HCT116 (cell line): ENCODE data around the gene SLC8A2. TPM values are rescaled to one million over a fixed set of nuclear protein-coding genes. Genes with fewer than 3 reads are reported as not detected.
A peak's percentile ranks its signal among the peaks of the same experiment; 100 is the strongest.

ENCODE experiments used
- ATAC-seq: fragments of 200-7000 bp; cut with Tn5 transposase; 2 replicates; pipeline ENCODE4 v1.9.1; 2020; ENCODE audit warnings: mild to moderate bottlenecking, moderate library complexity
- BruUV-seq: library from RNA; stranded (reverse); fragments of 400-500 nt; replicated peaks from 2 replicates; lab custom pipeline; 2021; lab: Mats Ljungman, UMichigan
- CTCF ChIA-PET: fragments of 300-600 bp; sonication (Branson Sonifier 250); formaldehyde crosslinking; loops from one replicate; lab custom pipeline; 2021; ENCODE audit warnings: antibody characterized with exemption; lab: Charles Lee
- POLR2A ChIA-PET: fragments of 300-600, 350-600 bp; sonication (Branson Sonifier 250); formaldehyde crosslinking; loops from one replicate; lab custom pipeline; 2021; ENCODE audit warnings: antibody characterized with exemption; lab: Charles Lee
- RAD21 ChIA-PET, 2 experiments: fragments of 300-600 bp; sonication (Branson Sonifier 250); formaldehyde crosslinking; loops; one replicate each; lab custom pipeline; 2023; ENCODE audit warnings: low total read pairs in 2 of 2; ENCODE audit not compliant: uncharacterized antibody in 2 of 2, unreplicated experiment in 2 of 2, low non-redundant PET in 1 of 2; lab: Charles Lee
- DNase-seq: peaks from one replicate; pipeline ENCODE4 v3.0.0-alpha.2; 2010; ENCODE audit warnings: low read depth, low spot score
- H2AFZ ChIP-seq: fragments of 200-600 bp; shearing (Covaris generic), sonication (generic); 2 replicates; pipeline ENCODE4 v1.6.1; 2017; ENCODE audit warnings: low read depth, mixed run types, mixed read lengths, antibody characterized with exemption, low read length; ENCODE audit not compliant: poor library complexity, severe bottlenecking
- H3K27ac ChIP-seq: 2 replicates; pipeline ENCODE4 v1.5.1; 2012; ENCODE audit warnings: low read depth, low read length
- H3K27me3 ChIP-seq: fragments of 200-600 bp; sonication (generic); 2 replicates; pipeline ENCODE4 v1.6.1; 2016; ENCODE audit warnings: mixed run types, low read length, mixed read lengths; ENCODE audit not compliant: insufficient read depth
- H3K36me3 ChIP-seq, 2 experiments: fragments of 200-500 bp in 1 of 2; fragments of 200-600 bp in 1 of 2; sonication (Bioruptor generic) in 1 of 2; sonication (generic) in 1 of 2; 2 replicates each; pipeline versions ENCODE4 v1.5.1 to v1.6.1; 2014 to 2016; ENCODE audit warnings: low read length in 2 of 2, inconsistent platforms in 1 of 2, mixed read lengths in 1 of 2, mixed run types in 1 of 2; ENCODE audit not compliant: insufficient read depth in 2 of 2, control insufficient read depth in 1 of 2
- H3K4me1 ChIP-seq, 2 experiments: fragments of 200-600 bp in 1 of 2; sonication (generic) in 1 of 2; 2 replicates each; pipeline versions ENCODE4 v1.5.1 to v1.6.1; 2012 to 2017; ENCODE audit warnings: low read length in 2 of 2, inconsistent platforms in 1 of 2, mild to moderate bottlenecking in 1 of 2, mixed read lengths in 1 of 2, mixed run types in 1 of 2, moderate library complexity in 1 of 2; ENCODE audit not compliant: insufficient read depth in 2 of 2, control insufficient read depth in 1 of 2
- H3K4me2 ChIP-seq: fragments of 200-600 bp; sonication (generic); 2 replicates; pipeline ENCODE4 v1.6.1; 2017; ENCODE audit warnings: mixed run types, low read length, mixed read lengths
- H3K4me3 ChIP-seq, 2 experiments: fragments of 200-600 bp in 1 of 2; sonication (generic) in 1 of 2; replicated peaks in 1 of 2; 2 replicates each; pipeline ENCODE4 v1.5.1; 2011 to 2016; ENCODE audit warnings: low read length in 2 of 2, control low read depth in 1 of 2, low read depth in 1 of 2, mild to moderate bottlenecking in 1 of 2, mixed read lengths in 1 of 2, mixed run types in 1 of 2
- H3K79me2 ChIP-seq: fragments of 200-600 bp; sonication (generic); 2 replicates; pipeline ENCODE4 v1.6.1; 2017; ENCODE audit warnings: mild to moderate bottlenecking, mixed run types, low read length, moderate library complexity, mixed read lengths; ENCODE audit not compliant: insufficient read depth
- H3K9ac ChIP-seq: fragments of 200-600 bp; sonication (generic); 2 replicates; pipeline ENCODE4 v1.6.1; 2016; ENCODE audit warnings: low read length, mixed read lengths
- H3K9me2 ChIP-seq: fragments of 200-600 bp; sonication (generic), shearing (Covaris generic); 2 replicates; pipeline ENCODE4 v1.6.1; 2017; ENCODE audit warnings: mixed run types, mild to moderate bottlenecking, moderate library complexity; ENCODE audit not compliant: insufficient read depth
- H3K9me3 ChIP-seq, 2 experiments: fragments of 200-500 bp in 1 of 2; fragments of 200-600 bp in 1 of 2; sonication (Bioruptor generic) in 1 of 2; sonication (generic) in 1 of 2; 2 replicates each; pipeline ENCODE4 v1.6.1; 2014 to 2017; ENCODE audit warnings: low read length in 2 of 2, mixed read lengths in 2 of 2, inconsistent platforms in 1 of 2, low read depth in 1 of 2, mild to moderate bottlenecking in 1 of 2, mixed run types in 1 of 2, moderate library complexity in 1 of 2; ENCODE audit not compliant: control insufficient read depth in 1 of 2, insufficient read depth in 1 of 2
- H4K20me1 ChIP-seq: fragments of 200-600 bp; sonication (generic), shearing (Covaris generic); 2 replicates; pipeline ENCODE4 v1.6.1; 2017; ENCODE audit warnings: mixed run types, mild to moderate bottlenecking, moderate library complexity; ENCODE audit not compliant: insufficient read depth
- CEBPB ChIP-seq: IDR thresholded peaks from 2 replicates; pipeline ENCODE4 v1.6.1; 2012; ENCODE audit warnings: low read depth
- EGR1 ChIP-seq: IDR thresholded peaks from 2 replicates; pipeline ENCODE4 v1.6.1; 2012; ENCODE audit warnings: low read depth
- ELF1 ChIP-seq: IDR thresholded peaks from 2 replicates; pipeline ENCODE4 v1.6.1; 2012; ENCODE audit warnings: low read depth, borderline replicate concordance
- FOSL1 ChIP-seq: IDR thresholded peaks from 2 replicates; pipeline ENCODE4 v1.6.1; 2012; ENCODE audit warnings: low read depth
- JUND ChIP-seq: IDR thresholded peaks from 2 replicates; pipeline ENCODE4 v1.6.1; 2012
- POLR2A ChIP-seq: IDR thresholded peaks from 2 replicates; pipeline ENCODE4 v1.7.0; 2011; ENCODE audit warnings: borderline replicate concordance; ENCODE audit not compliant: insufficient read depth, insufficient read length; ENCODE audit errors: extremely low read depth
- SP1 ChIP-seq: IDR thresholded peaks from 2 replicates; pipeline ENCODE4 v1.6.1; 2012; ENCODE audit warnings: low read depth
- SRF ChIP-seq: IDR thresholded peaks from 2 replicates; pipeline ENCODE4 v1.6.1; 2012; ENCODE audit warnings: low read depth
- TCF7L2 ChIP-seq: IDR thresholded peaks from 2 replicates; pipeline ENCODE4 v1.7.0; 2011; ENCODE audit warnings: borderline replicate concordance, inconsistent platforms; ENCODE audit not compliant: insufficient read depth, insufficient read length; ENCODE audit errors: extremely low read depth
- ZNF274 ChIP-seq: fragments of 200-500 bp; sonication (Bioruptor generic); IDR thresholded peaks from 2 replicates; pipeline ENCODE4 v1.6.1; 2014; ENCODE audit warnings: mild to moderate bottlenecking, low read depth, low read length, inconsistent platforms
- intact Hi-C: fragments of 100-400 bp; cut with micrococcal nuclease; formaldehyde crosslinking; loops from 2 replicates; pipeline ENCODE4 v1.10.0; 2022
- total RNA-seq: library from RNA; stranded (reverse); gene quantifications from one replicate; pipeline ENCODE4 v1.2.1, GENCODE V29; 2021; ENCODE audit not compliant: unreplicated experiment
- TF ChIP-seq, protein P1 (sequence below): IDR thresholded peaks from 2 replicates; pipeline ENCODE4 v1.6.1; 2012
- TF ChIP-seq, protein P2 (sequence below): IDR thresholded peaks from 2 replicates; pipeline ENCODE4 v1.6.1; 2012; ENCODE audit warnings: low read depth

Gene SLC8A2
- total RNA-seq, 1 experiment from 2014 or later, result 0.98 TPM

DNA sequence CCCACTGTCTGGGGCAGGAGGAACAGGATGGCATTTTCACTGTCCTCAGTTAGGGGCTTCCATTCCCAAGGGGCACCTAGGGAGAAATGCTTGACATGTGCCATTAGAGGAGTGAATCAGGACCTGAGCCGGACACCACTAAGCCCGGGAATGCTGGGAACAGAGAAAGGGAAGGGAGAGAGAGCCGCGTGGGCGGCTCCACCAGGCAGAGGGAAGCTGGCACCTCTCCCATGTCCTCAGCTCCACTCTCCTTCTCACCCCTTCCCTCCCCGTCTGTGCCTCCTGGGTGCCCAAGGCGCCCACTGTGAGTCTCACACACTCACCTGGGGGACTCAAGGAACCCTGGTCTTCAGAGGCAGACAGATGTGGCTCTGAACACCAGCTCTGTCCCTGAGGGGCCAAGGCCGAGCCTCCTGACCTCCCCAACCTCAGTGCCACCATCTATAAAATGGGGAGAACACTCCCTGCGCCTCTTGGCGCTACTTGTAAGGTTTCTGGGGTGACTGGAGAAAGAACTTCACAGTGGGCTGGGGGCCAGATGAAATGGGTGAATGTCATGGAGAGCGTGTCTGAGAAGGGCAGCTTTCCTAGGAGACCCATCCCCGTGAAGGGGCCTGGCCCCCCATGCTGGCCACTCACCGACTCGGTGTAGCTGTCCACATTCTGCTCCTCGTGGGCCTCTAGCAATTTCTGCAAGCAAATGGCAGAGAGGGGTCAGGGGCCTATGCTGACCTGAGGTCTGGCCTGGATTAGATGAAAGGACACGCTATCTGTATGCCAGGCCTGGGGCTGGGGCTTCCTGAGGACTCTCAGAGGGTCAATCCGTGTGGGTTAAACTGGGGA, 17.6 kb upstream of the SLC8A2 start:
- no TSS peak for BruUV-seq
- ATAC-seq (no peak), DNase-seq (no peak)
- Histone ChIP-seq H3K27ac (no peak overlapping the region), H3K79me2 (no peaks in the 10 kb centered on the region), H3K4me3 (no peak overlapping the region), H2AFZ (no peak overlapping the region), H3K36me3 (peaks cover 2 to 5% of the 10 kb centered on the region in 2 experiments; a peak in 1 of 4 replicates), H3K9ac (no peak overlapping the region), H3K9me3 (no peaks in the 10 kb centered on the region), H3K9me2 (no peaks in the 10 kb centered on the region), H4K20me1 (no peaks in the 10 kb centered on the region), H3K4me2 (no peak overlapping the region), H3K4me1 (peaks cover 6 to 13% of the 10 kb centered on the region in 2 experiments; a peak in 2 of 4 replicates), H3K27me3 (no peaks in the 10 kb centered on the region)
- POLR2A ChIA-PET, result no interaction called here
- intact Hi-C loops, result no loop called here
- RAD21 ChIA-PET, result no interaction called here
- no peak for TF ChIP-seq SRF
- TF ChIP-seq, protein P1, sequence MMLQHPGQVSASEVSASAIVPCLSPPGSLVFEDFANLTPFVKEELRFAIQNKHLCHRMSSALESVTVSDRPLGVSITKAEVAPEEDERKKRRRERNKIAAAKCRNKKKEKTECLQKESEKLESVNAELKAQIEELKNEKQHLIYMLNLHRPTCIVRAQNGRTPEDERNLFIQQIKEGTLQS, result no peak
- CTCF ChIA-PET, result no interaction called here

DNA sequence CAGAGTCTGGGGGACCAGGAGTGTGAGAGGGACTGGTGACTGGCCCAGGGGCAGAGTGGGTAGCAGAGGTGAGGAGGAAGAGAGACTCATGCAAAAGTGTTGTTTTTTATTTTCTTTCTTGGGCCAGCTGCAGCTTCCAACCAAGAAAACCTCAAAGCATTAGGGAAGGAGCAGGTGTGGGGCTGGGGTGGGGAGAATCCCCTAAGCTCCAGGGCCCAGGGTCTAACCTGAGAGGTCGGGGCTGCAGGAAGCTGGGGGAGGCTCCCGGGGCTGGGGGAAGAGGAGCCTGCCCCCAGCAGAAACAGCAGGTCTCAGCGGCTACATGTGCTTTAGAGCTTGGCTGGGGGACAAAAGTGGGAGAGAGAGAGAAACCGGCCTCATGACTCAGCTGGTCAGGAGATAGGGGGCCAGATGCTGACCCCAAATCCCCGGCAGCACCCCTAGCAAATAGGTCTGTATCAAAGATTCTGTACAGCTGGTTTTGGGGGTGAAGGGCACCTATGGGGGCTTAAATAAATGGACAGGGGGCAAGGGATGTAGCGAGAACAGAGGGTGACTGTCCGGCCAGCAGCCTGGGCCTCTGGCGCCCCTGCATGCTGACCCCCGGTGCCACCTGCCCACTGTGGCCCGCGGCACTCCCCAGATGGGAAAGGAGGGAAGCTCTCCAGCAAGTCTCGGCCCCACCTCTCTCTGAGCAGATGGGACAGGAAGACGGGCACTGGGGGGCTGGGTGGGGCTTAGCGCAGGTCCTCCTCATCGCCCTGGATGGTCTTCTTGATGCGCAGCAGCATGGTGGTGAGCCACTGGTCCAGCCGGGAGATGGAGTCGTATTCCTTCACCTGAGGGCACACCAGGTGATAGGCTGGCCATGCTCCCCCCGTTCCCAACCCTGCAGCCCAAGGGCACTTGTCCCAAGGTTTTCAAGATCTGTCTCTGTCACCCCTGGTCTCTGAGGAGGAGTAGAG, 16.1 kb upstream of the SLC8A2 start:
- ATAC-seq (no peak), DNase-seq (no peak)
- CTCF ChIA-PET, result no interaction called here
- no peak overlapping the region for H3K4me3 ChIP-seq
- H3K36me3 ChIP-seq, result peaks cover 2 to 5% of the 10 kb centered on the region in 2 experiments; a peak in 1 of 4 replicates
- H3K27me3 ChIP-seq, result no peaks in the 10 kb centered on the region
- POLR2A ChIA-PET, result no interaction called here
- H3K4me2 ChIP-seq, result no peak overlapping the region
- H3K9ac ChIP-seq, result no peak overlapping the region
- intact Hi-C loops, result no loop called here
- H3K4me1 ChIP-seq, result peaks cover 6 to 21% of the 10 kb centered on the region in 2 experiments; a peak in 2 of 4 replicates
- H3K9me2 ChIP-seq, result no peaks in the 10 kb centered on the region
- no peaks in the 10 kb centered on the region for H4K20me1 ChIP-seq
- no peak overlapping the region for H3K27ac ChIP-seq
- no peak overlapping the region for H2AFZ ChIP-seq
- H3K9me3 ChIP-seq, result no peaks in the 10 kb centered on the region
- TSS peak; percentile 23 for BruUV-seq
- RAD21 ChIA-PET, result no interaction called here
- H3K79me2 ChIP-seq, result no peaks in the 10 kb centered on the region
- no peak for TF ChIP-seq CEBPB
- TF ChIP-seq FOSL1, result no peak
- TF ChIP-seq ELF1, result no peak
- no peak for TF ChIP-seq TCF7L2
- no peak for TF ChIP-seq JUND
- TF ChIP-seq, protein P2, sequence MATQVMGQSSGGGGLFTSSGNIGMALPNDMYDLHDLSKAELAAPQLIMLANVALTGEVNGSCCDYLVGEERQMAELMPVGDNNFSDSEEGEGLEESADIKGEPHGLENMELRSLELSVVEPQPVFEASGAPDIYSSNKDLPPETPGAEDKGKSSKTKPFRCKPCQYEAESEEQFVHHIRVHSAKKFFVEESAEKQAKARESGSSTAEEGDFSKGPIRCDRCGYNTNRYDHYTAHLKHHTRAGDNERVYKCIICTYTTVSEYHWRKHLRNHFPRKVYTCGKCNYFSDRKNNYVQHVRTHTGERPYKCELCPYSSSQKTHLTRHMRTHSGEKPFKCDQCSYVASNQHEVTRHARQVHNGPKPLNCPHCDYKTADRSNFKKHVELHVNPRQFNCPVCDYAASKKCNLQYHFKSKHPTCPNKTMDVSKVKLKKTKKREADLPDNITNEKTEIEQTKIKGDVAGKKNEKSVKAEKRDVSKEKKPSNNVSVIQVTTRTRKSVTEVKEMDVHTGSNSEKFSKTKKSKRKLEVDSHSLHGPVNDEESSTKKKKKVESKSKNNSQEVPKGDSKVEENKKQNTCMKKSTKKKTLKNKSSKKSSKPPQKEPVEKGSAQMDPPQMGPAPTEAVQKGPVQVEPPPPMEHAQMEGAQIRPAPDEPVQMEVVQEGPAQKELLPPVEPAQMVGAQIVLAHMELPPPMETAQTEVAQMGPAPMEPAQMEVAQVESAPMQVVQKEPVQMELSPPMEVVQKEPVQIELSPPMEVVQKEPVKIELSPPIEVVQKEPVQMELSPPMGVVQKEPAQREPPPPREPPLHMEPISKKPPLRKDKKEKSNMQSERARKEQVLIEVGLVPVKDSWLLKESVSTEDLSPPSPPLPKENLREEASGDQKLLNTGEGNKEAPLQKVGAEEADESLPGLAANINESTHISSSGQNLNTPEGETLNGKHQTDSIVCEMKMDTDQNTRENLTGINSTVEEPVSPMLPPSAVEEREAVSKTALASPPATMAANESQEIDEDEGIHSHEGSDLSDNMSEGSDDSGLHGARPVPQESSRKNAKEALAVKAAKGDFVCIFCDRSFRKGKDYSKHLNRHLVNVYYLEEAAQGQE, result no peak
- TF ChIP-seq SRF, result no peak
- no peak for TF ChIP-seq SP1
- no peak for TF ChIP-seq EGR1
- TF ChIP-seq POLR2A, result no peak
- no peak for TF ChIP-seq ZNF274
